G401.6 (cell line): Measurements from ENCODE around the gene IL1RAPL1.

Source experiments
- FAIRE-seq: peaks from 2 replicates; lab custom pipeline; 2012; peaks lifted over from hg19 to GRCh38; lab: Jason Lieb, UNC

IL1RAPL1 gene

DNA sequence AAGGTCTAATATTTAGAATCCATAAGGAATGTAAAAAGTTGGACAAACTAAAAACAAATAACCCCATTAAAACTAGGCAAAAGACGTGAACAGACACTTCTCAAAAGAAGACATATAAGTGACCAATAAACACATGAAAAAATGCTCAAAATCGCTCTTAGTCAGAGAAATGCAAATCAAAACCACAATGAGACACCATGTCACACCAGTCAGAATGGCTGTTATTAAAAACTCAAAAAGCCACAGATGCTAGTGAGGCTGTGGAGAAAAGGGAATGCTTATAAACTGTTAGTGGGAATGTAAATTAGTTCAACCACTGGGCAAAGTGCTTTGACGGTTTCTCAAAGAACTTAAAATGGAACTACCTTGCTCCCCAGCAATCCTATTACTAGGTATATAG lies 953.8 kb downstream of the IL1RAPL1 start:
- no peak for FAIRE-seq

DNA sequence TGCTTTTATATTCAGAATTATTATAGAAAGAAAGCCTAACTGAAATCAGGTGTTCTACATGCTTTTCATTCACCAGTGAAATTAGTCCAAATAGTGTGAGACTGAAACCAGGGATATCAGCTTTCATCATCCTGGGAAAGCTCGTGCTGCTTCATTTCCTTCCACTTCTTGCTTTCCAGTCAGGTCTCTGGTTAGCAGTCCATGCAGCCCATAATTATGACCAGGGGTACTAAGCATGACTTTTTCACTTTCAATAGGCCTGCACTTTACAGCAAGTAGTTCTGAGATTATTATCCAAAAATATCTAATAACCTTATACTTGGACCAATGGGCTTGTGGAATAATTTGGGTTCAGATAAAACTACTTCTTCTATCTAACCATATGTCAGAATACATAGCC lies 954.9 kb downstream of the IL1RAPL1 start:
- no peak for FAIRE-seq

- FAIRE-seq = no peak
Measured at GRCh38 chrX:29545878-29546277, 958.6 kb downstream of the IL1RAPL1 start.

GRCh38 chrX:29547877-29548276 lies 960.6 kb downstream of the IL1RAPL1 start:
- no peak for FAIRE-seq

DNA sequence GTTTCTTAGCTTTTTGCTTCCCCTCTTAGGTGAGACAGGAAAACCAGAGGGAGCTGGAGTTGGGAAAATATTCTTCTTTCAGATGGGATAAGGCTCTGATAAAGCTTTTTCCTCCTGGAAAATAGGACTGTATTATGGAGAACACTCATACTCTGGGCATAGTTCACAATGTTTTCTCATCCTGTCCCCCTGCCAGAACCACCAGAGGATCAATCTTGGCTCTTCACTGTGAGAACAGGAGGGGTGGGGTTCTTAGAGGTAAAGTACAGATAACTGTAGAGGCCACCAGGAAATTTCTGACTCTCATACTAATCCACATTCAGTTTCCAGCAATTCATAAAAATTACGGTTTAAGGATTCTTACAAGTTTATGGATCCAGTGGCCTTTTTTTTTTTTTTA lies 966.3 kb downstream of the IL1RAPL1 start:
- FAIRE-seq = no peak

DNA sequence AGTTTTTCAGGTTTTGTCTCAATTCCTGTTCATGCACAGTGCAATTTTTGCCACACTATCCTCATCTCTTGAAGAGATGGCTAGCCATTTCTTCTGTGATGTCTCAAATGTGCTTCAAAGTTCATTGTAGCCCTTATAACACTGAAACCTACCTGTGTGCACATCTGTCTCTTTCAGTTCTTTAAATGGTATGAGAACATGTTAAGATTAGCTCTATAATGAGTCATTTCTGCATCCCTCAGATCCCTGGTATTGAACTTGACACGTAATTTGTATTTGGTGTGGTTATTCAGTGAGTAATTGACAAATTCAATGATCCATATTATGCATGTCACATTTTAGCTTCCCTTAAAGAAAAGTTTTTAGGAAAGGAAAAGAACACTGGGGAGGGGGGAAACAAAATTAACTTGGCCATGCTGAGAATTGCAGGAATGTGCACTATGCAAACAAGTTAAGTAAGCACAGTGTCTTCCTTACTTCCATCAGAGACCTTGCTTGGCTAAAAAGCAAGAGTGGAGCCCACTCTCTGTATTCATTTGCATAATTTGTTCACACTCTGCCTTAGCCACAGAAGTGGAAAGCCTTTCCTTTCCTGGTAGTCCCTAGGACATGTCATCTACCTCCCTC lies 968.3 kb downstream of the IL1RAPL1 start:
- no peak for FAIRE-seq

GRCh38 chrX:29560065-29560464 lies 972.8 kb downstream of the IL1RAPL1 start:
- no peak for FAIRE-seq

DNA sequence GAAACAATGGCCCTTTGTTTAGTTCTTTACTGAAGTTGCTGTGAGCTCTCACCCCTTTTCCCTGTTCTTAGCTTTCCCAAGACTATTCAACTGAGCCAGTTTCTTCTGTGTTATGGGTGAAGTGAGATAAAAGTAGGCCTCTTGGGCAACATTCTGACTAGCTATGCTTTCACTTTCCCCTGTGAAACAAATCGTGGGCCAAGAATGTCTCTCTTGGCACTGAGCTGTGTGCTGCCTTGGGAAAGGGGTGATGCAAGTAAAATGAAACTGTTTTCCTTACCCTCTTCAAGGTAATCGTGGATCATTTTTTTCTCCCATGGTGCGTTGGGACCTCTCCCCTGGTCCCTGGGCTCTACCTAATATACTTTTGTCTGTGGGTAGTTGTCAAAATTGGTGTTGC lies 974.2 kb downstream of the IL1RAPL1 start:
- no peak for FAIRE-seq

DNA sequence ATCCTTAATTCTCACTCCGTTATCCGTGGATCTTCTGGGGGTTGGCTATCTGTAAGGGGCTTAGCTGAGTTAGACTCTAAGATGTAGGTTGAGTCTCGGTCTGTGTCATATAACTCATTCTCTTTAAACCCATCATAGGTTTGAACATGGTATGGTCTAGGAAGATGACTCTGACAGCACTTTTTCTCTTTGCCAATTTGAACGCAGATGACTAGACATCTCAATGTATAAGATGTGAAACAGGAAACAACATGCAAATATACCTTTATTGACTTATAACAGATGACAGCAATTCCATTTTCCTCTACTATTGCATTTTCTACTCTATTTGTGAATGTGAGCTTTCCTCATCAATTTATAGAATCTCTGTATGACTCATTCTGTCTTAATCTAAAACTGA lies 993.3 kb downstream of the IL1RAPL1 start:
- FAIRE-seq = no peak

DNA sequence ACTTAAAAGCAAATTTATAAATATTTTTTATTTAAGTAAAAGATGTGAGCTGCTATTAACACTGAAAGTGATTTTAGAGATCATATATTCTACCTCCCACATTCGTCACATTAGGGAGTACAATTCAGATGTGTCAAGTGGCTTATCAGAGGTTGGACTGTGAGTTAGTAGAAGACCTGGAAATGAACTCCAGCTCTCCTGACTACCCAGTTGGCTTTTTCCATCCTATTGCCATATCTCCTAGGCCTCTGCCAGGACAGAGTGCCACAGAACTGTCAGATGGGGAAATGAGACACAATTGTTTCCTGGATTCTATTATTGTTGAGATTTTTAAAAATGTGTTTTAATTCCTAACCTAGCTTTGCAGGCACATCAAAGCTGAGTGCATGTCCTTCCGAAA lies 994.0 kb downstream of the IL1RAPL1 start:
- no peak for FAIRE-seq

DNA sequence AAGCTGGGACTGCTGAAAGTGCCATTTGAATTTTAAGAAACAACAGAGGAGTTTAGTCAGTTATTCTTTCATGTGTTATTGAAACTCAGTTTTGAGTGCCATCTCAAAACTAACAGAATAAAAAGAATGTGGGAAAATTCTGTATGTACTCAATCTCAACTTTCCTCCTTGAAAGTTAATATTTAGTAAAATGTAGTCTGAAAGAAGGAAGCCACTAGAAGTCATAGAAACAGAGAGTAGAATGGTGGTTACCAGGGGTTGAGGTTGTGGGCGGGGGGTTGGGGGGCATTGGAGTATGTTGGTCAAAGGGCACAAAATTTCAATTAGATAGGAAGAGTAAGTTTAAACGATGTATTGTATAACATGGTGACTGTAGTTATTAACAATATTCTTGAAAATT lies 999.9 kb downstream of the IL1RAPL1 start:
- FAIRE-seq = no peak

GRCh38 chrX:29590921-29591320 lies 1003.7 kb downstream of the IL1RAPL1 start:
- no peak for FAIRE-seq

GRCh38 chrX:29604381-29604780 lies 1017.1 kb downstream of the IL1RAPL1 start:
- FAIRE-seq = no peak

DNA sequence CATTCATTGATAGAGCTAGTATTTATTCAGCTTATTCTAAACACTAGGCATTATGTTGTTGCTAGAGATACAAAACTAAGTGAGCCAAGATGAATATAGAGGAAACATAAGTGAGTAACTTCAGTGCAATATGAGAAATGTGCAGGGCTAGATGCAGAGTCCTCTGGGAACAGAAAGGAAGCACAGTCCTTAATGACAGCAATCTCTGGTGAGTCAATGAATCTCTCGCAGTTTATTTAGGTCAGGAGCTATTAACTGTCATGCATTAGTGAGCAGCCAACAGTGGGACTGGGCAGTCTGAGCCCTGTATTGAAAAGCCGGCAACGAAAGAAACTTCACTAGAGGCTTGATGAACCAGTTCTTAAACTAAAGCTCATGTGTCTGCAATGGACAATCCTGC lies 1030.0 kb downstream of the IL1RAPL1 start:
- no peak for FAIRE-seq

DNA sequence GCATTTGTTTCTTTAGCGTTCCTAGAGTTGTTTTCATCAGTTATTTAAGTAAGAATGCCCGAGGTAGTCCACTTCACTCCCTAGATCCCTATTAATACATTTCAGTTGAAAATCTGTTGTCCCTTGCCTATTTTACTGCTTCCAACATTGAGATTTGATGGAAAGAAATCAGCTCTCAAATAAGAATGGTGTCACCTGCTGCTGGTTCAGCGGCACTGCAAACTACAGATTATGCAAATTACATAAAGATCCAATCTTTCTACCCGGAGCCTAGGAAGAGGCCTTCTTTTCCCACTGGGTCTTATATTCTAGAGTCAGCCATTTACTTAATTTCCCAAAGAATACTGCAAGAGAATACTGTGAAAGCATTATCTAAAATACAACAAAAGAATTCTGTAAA lies 1030.5 kb downstream of the IL1RAPL1 start:
- FAIRE-seq = no peak

GRCh38 chrX:29627833-29628232 lies 1040.6 kb downstream of the IL1RAPL1 start:
- FAIRE-seq = no peak

DNA sequence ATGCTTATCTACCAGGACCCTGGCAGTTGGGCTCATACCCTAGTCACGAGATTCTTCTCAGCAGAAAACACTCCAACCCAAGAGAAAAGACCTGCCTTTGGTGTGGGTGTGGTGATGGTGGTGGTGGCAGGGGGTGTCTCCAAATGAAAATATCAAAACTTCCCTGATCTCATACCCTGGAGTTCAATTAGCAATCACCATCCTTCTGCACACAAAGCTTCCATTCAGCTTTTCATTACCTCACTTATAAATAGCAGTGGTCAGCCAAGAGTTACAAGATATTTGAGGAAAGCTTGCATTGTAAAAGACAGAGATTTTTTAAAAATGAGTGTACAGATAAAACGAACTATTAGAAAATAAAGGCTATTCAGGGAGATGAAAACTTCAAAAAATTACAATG lies 1047.3 kb downstream of the IL1RAPL1 start:
- FAIRE-seq = no peak

DNA sequence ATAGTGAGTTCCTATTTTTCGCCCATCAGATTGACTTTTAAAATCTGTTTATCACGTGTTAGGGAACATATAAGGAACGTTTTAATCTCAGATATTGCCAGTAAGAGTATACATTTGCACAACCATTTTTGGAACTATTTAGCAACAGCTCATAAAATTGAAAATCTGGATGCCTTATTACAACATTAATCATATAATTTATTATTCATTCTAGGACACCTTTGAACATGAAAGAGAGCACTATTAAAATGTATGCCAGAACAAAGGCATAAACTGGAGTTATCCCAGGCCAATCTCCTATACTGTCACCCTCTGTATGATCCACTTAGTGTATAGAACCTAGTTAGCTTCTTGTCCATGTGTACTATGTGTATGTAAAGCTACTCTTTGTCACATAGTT lies 1049.1 kb downstream of the IL1RAPL1 start:
- FAIRE-seq = no peak

DNA sequence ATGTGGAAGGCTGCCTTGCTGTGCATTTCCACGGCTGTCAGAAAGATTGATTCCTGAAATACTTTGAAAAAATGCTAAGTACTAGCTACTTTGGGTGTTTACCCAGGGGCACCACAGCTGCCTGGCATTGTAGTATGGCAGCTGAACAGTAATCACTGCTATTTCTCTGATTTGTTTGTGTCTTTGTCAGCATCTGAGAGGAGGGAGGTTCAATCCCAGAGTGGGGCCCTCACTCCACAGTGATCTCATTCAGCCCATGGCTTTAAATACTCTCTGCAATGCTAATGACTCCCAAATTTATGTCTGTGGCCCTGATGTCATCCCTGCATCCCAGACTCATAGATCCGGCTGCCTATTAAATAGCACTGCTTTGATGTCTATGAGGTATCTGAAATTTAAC lies 1052.9 kb downstream of the IL1RAPL1 start:
- FAIRE-seq = no peak

DNA sequence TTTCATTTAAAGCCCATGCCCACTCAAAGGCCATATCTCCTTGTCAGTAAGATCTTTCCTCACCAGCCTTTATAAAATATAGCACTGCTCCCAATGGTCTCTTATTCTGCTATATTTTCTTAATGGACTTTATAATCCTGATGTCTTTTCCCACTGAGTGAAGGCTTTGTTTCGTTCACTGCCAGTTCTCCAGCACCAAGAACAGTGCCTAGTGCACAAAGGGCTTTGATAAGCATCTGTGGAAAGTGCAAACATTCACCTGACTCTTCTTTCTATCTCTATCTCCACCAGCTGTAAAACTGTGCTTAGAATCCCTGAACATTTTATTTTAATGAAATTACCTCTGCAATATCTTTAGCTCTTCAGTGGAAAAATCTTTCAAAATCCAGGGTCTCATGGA lies 1054.2 kb downstream of the IL1RAPL1 start:
- FAIRE-seq = no peak

- FAIRE-seq = no peak
Measured at GRCh38 chrX:29643181-29643580, 1055.9 kb downstream of the IL1RAPL1 start.

DNA sequence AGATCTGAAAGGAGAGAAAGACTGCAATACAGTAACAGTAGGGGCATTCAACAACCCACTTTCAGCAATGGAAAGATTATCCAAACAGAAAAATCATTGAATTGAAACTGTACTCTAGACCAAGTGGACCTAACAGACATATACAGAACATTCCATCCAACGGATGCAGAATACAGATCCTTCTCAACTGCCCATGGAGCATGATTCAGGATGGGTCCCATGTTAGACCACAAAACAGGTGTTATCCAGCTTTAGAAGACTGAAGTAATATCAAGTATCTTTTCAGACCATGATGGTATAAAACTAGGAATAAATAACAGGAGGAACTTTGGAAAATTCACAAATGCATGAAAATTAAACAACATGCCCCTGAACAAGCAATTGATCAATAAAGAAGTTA lies 1060.9 kb downstream of the IL1RAPL1 start:
- no peak for FAIRE-seq

- FAIRE-seq = no peak
Measured at GRCh38 chrX:29652484-29652883, 1065.2 kb downstream of the IL1RAPL1 start.

- no peak for FAIRE-seq
Measured at GRCh38 chrX:29653721-29654120, 1066.5 kb downstream of the IL1RAPL1 start.

DNA sequence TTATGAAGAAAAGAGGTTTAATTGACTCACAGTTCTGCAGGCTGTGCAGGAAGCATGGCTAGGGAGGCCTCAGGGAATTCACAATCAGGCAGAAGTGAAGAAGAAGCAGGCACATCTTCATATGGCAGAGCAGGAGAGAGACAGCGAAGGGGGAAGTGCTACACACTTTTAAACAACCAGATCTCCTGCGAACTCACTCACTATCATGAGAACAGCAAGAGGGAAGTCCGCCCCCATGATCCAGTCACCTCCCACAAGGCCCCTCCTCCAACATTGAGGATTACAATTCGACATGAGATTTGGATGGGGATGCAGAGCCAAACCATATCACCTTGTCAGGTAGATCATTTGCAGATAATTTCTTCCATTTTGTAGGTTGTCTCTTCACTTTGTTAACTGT lies 1072.7 kb downstream of the IL1RAPL1 start:
- FAIRE-seq = no peak
